Type B pancreatic cell (in vitro differentiated cells): ENCODE data around the gene ULK4. TPM values are rescaled to one million over a fixed set of nuclear protein-coding genes. Genes with fewer than 3 reads are reported as not detected.

Experiments
- DNase-seq: peaks from one replicate; pipeline ENCODE4 v3.0.0; 2021; ENCODE audit warnings: mixed read lengths; ENCODE audit not compliant: unreplicated experiment; ENCODE audit errors: extremely low spot score
- H3K27ac Mint-ChIP-seq: 2 replicates; pipeline ENCODE4 v1.8.0; 2021; ENCODE audit warnings: mild to moderate bottlenecking, mixed read lengths
- H3K27me3 Mint-ChIP-seq: 2 replicates; pipeline ENCODE4 v1.8.0; 2021; ENCODE audit warnings: mixed read lengths
- H3K36me3 Mint-ChIP-seq: 2 replicates; pipeline ENCODE4 v1.8.0; 2021; ENCODE audit warnings: mixed read lengths
- H3K4me1 Mint-ChIP-seq: one replicate; pipeline ENCODE4 v1.8.0; 2021; ENCODE audit warnings: mixed read lengths; ENCODE audit not compliant: unreplicated experiment
- H3K4me3 Mint-ChIP-seq: 2 replicates; pipeline ENCODE4 v1.8.0; 2021; ENCODE audit warnings: mild to moderate bottlenecking, mixed read lengths
- H3K9me3 Mint-ChIP-seq: 2 replicates; pipeline ENCODE4 v1.8.0; 2021; ENCODE audit warnings: mixed read lengths
- total RNA-seq: library from RNA; stranded (reverse); gene quantifications from 2 replicates; pipeline ENCODE4 v1.2.1, GENCODE V29; 2021; ENCODE audit warnings: low replicate concordance
- TF ChIP-seq, protein P1 (sequence below): fragments of 200-600 bp; sonication (generic); conservative IDR thresholded peaks from 2 replicates; pipeline ENCODE4 v1.5.0; 2021; ENCODE audit warnings: antibody characterized with exemption, mild to moderate bottlenecking

The ULK4 gene
- total RNA-seq, 1 donor from 2014 or later: 10.7 TPM

GRCh38 chr3:41503998-41504623 is 457.8 kb downstream of the ULK4 start:
- TF ChIP-seq, protein P1, sequence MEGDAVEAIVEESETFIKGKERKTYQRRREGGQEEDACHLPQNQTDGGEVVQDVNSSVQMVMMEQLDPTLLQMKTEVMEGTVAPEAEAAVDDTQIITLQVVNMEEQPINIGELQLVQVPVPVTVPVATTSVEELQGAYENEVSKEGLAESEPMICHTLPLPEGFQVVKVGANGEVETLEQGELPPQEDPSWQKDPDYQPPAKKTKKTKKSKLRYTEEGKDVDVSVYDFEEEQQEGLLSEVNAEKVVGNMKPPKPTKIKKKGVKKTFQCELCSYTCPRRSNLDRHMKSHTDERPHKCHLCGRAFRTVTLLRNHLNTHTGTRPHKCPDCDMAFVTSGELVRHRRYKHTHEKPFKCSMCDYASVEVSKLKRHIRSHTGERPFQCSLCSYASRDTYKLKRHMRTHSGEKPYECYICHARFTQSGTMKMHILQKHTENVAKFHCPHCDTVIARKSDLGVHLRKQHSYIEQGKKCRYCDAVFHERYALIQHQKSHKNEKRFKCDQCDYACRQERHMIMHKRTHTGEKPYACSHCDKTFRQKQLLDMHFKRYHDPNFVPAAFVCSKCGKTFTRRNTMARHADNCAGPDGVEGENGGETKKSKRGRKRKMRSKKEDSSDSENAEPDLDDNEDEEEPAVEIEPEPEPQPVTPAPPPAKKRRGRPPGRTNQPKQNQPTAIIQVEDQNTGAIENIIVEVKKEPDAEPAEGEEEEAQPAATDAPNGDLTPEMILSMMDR: no peak
- H3K36me3 Mint-ChIP-seq: no peaks in the 10 kb centered on the region
- no peak overlapping the region for H3K4me3 Mint-ChIP-seq
- peaks cover 10% of the 10 kb centered on the region for H3K9me3 Mint-ChIP-seq
- H3K27ac Mint-ChIP-seq: no peak overlapping the region
- H3K4me1 Mint-ChIP-seq: no peaks in the 10 kb centered on the region
- no peaks in the 10 kb centered on the region for H3K27me3 Mint-ChIP-seq
- no peak for DNase-seq

GRCh38 chr3:41502481-41502880 is 459.4 kb downstream of the ULK4 start:
- no peak overlapping the region for H3K27ac Mint-ChIP-seq
- H3K4me1 Mint-ChIP-seq: no peaks in the 10 kb centered on the region
- no peaks in the 10 kb centered on the region for H3K27me3 Mint-ChIP-seq
- no peak for DNase-seq
- no peak overlapping the region for H3K4me3 Mint-ChIP-seq
- TF ChIP-seq, protein P1: no peak
- no peaks in the 10 kb centered on the region for H3K36me3 Mint-ChIP-seq
- H3K9me3 Mint-ChIP-seq: no peaks in the 10 kb centered on the region

DNA sequence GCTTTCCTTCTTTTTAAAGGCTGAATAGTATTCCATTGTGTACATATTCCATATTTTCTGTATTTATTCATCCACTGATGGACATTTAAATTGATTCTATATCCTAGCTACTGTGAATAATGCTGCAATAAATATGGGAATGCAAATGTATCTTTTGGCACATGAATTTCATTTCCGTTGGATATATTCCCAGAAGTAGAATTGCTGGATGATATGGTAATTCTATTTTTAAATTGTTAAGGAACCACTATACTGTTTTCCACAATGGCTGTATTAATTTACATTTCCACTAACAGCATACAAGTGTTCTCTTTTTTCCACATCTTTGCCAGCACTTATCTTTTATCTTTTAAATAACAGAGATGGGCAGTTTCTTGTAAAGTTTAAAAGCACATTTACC is 459.9 kb downstream of the ULK4 start:
- Mint-ChIP-seq H3K27ac (no peak overlapping the region), H3K4me1 (no peaks in the 10 kb centered on the region), H3K4me3 (no peak overlapping the region)

DNA sequence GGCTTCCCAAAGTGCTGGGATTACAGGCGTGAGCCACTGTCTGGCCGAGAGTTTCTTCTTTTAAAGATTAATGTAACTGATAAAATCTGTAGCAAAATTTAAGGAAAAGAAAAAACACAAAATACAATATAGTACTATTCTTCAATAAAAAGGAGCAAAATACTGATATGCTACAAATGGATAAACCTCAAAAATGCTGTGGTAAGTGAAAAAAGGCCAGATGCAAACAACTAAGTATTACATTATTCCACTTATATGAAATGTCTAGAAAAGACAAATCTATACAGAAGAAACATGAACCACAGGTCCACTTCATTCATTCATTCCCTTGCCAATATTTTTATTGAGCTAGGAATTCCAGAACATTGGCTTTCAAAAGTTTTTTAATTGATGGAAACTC is 463.1 kb downstream of the ULK4 start:
- Mint-ChIP-seq H3K4me3 (no peak overlapping the region), H3K27ac (no peak overlapping the region), H3K4me1 (no peaks in the 10 kb centered on the region), H3K27me3 (no peaks in the 10 kb centered on the region), H3K9me3 (no peaks in the 10 kb centered on the region), H3K36me3 (no peaks in the 10 kb centered on the region)
- TF ChIP-seq, protein P1: no peak
- DNase-seq: no peak

More for the DNA sequence above, 459.9 kb downstream of the ULK4 start:
- no peaks in the 10 kb centered on the region for H3K9me3 Mint-ChIP-seq
- H3K36me3 Mint-ChIP-seq: no peaks in the 10 kb centered on the region
- no peaks in the 10 kb centered on the region for H3K27me3 Mint-ChIP-seq
- TF ChIP-seq, protein P1: no peak
- DNase-seq: no peak

- Mint-ChIP-seq H3K27ac (no peak overlapping the region), H3K36me3 (no peaks in the 10 kb centered on the region), H3K27me3 (no peaks in the 10 kb centered on the region), H3K4me1 (peaks cover 7% of the 10 kb centered on the region), H3K4me3 (no peak overlapping the region), H3K9me3 (no peaks in the 10 kb centered on the region)
- TF ChIP-seq, protein P1: no peak
- DNase-seq: no peak
Measured at GRCh38 chr3:41490360-41490759, 471.5 kb downstream of the ULK4 start.
